Lung (tissue), 12 donors: ENCODE measurements around the gene ERGIC3. TPM values are rescaled to one million over a fixed set of nuclear protein-coding genes. Genes with fewer than 3 reads are reported as not detected.

ENCODE experiments used
- ATAC-seq: fragments of 200-7000 bp; cut with Tn5 transposase; one replicate; pipeline ENCODE4 v1.9.1; 2020; ENCODE audit warnings: moderate number of reproducible peaks; ENCODE audit not compliant: insufficient read depth, low FRiP score
- DNase-seq, 3 donors: peaks; one replicate each; pipeline ENCODE4 v3.0.0-alpha.2; 2013 to 2017
- H3K27ac ChIP-seq, 2 donors: one replicate each; pipeline ENCODE4 v1.5.1; 2013; ENCODE audit warnings: mild to moderate bottlenecking in 2 of 2, moderate library complexity in 2 of 2, control low read depth in 1 of 2, inconsistent platforms in 1 of 2, low read depth in 1 of 2, low read length in 1 of 2
- H3K27me3 ChIP-seq, 3 donors: one replicate each; pipeline ENCODE4 v1.5.1; 2013; ENCODE audit warnings: low read length in 2 of 3; ENCODE audit not compliant: control insufficient read depth in 3 of 3, insufficient read depth in 3 of 3
- H3K36me3 ChIP-seq, 4 donors: one replicate each; pipeline ENCODE4 v1.5.1; 2013; ENCODE audit warnings: low read length in 4 of 4, mild to moderate bottlenecking in 1 of 4, moderate library complexity in 1 of 4; ENCODE audit not compliant: control insufficient read depth in 4 of 4, insufficient read depth in 4 of 4
- H3K4me1 ChIP-seq, 5 donors: one replicate each; pipeline ENCODE4 v1.5.1; 2013; ENCODE audit warnings: low read length in 5 of 5, mild to moderate bottlenecking in 2 of 5, moderate library complexity in 1 of 5; ENCODE audit not compliant: control insufficient read depth in 5 of 5, insufficient read depth in 5 of 5
- H3K4me3 ChIP-seq: one replicate; pipeline ENCODE4 v1.5.1; 2013; ENCODE audit warnings: mild to moderate bottlenecking, control low read depth, moderate library complexity
- H3K9ac ChIP-seq, 2 donors: one replicate each; pipeline ENCODE4 v1.5.1; 2013; ENCODE audit warnings: low read length in 2 of 2, control low read depth in 1 of 2; ENCODE audit not compliant: insufficient read depth in 1 of 2
- H3K9me3 ChIP-seq, 4 donors: one replicate each; pipeline ENCODE4 v1.5.1; 2013; ENCODE audit warnings: low read length in 3 of 4, mild to moderate bottlenecking in 1 of 4, moderate library complexity in 1 of 4; ENCODE audit not compliant: control insufficient read depth in 4 of 4, insufficient read depth in 3 of 4
- WGBS, 2 donors: extraction: QIAGEN DNeasy Blood & Tissue Kit; methylation state at CpG; one replicate each; pipeline ENCODE4 v1.1.7; 2013; 5-methylcytosine and 5-hydroxymethylcytosine counted together
- polyA plus RNA-seq, 2 donors: library from polyadenylated mRNA; stranded (reverse); fragments of 200-250 nt; gene quantifications; one replicate each; pipeline ENCODE4 v1.2.1, GENCODE V29; 2013
- total RNA-seq, 2 donors: library from RNA; depleted of rRNA in 1 of 2; stranded (reverse); fragments of >200 nt in 1 of 2; gene quantifications; one replicate each; pipeline ENCODE4 v1.2.1, GENCODE V29; 2014 to 2021
- TF ChIP-seq, protein P1 (sequence below): IDR thresholded peaks from 2 replicates; pipeline ENCODE4 v1.5.1; 2012; ENCODE audit warnings: mild to moderate bottlenecking; ENCODE audit errors: control extremely low read depth, extremely low read depth
- donor health status: control.
- donor health status: control.
- donor health status: Bipolar disorder and iron deficiency.
- donor health status: healthy.
- donor health status: DM: yes; HTN: yes; CAD: no.

The ERGIC3 gene
- total and polyA plus RNA-seq, 4 donors, result 173 to 241 (median 212) TPM

DNA sequence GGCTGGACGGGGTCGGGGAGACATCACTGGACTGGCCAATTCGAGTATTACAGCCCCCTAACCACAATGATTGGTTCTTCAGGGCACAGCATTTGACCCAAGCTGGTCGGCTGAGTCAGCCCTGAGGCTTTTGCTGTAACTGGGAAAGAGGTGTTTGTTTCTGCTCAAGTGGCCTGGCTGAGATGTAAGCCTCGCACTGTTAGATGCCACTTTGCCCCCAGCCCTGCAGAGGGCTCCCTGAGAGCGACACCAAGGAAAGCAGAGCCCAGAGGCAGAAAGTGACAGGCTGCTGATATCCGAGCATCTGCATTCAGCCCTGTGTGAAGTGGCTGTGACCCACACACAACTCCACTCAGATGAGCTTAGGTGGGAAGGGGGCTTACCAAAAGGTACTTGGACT is 19.4 kb downstream of the ERGIC3 start:
- Histone ChIP-seq H3K27me3 (no peaks in the 10 kb centered on the region), H3K4me3 (no peak overlapping the region), H3K27ac (no peak overlapping the region), H3K36me3 (peaks cover 0 to 22% (median under 1%) of the 10 kb centered on the region in 4 donors), H3K9me3 (no peaks in the 10 kb centered on the region), H3K9ac (no peak overlapping the region), H3K4me1 (peaks cover 0 to 8% (median 0%) of the 10 kb centered on the region in 5 donors)
- TF ChIP-seq, protein P1, sequence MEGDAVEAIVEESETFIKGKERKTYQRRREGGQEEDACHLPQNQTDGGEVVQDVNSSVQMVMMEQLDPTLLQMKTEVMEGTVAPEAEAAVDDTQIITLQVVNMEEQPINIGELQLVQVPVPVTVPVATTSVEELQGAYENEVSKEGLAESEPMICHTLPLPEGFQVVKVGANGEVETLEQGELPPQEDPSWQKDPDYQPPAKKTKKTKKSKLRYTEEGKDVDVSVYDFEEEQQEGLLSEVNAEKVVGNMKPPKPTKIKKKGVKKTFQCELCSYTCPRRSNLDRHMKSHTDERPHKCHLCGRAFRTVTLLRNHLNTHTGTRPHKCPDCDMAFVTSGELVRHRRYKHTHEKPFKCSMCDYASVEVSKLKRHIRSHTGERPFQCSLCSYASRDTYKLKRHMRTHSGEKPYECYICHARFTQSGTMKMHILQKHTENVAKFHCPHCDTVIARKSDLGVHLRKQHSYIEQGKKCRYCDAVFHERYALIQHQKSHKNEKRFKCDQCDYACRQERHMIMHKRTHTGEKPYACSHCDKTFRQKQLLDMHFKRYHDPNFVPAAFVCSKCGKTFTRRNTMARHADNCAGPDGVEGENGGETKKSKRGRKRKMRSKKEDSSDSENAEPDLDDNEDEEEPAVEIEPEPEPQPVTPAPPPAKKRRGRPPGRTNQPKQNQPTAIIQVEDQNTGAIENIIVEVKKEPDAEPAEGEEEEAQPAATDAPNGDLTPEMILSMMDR, result no peak
- WGBS, 2 donors, result 25 to 27% methylated on average over 7 of the region's 7 CpGs
- DNase-seq (peak; percentile 61 to 74 (median 61)), ATAC-seq (no peak)

DNA sequence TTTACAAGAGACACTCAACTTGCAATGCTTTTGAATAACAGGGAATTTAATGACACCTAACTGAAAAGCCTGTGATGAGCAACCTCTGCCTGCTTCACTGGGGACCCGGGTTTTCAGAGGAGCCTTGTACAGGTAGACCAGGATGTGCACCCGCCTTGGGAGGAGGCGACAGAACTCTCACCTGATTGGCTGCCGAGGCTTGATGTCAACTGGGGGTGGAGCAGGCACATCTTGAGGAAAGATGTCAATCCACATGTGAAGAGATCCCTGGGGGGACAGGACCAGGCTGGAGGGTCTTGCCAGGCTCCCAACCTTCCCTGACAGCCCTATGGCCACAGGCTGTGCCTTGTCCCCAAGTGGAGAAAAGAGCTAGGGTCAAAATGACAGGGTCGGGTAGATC is 19.8 kb downstream of the ERGIC3 start:
- ATAC-seq (no peak), DNase-seq (no peak)
- H3K9me3 ChIP-seq, result no peaks in the 10 kb centered on the region
- WGBS, 2 donors, result 55 to 75% methylated on average over 5 of the region's 5 CpGs
- H3K4me1 ChIP-seq, result peaks cover 0 to 8% (median 0%) of the 10 kb centered on the region in 5 donors
- H3K27ac ChIP-seq, result no peak overlapping the region
- H3K9ac ChIP-seq, result no peak overlapping the region
- no peaks in the 10 kb centered on the region for H3K27me3 ChIP-seq
- no peak overlapping the region for H3K4me3 ChIP-seq
- TF ChIP-seq, protein P1, result no peak
- peaks cover 0 to 18% (median 0%) of the 10 kb centered on the region in 4 donors for H3K36me3 ChIP-seq

- 79 to 88% methylated on average over 8 to 10 of the region's 10 CpGs for WGBS, 2 donors
- ATAC-seq, result no peak
- peaks cover 0 to 10% (median 0%) of the 10 kb centered on the region in 4 donors for H3K36me3 ChIP-seq
- no peak overlapping the region for H3K27ac ChIP-seq
- no peaks in the 10 kb centered on the region for H3K9me3 ChIP-seq
- H3K27me3 ChIP-seq, result no peaks in the 10 kb centered on the region
- no peak overlapping the region for H3K4me3 ChIP-seq
- no peak for DNase-seq
- TF ChIP-seq, protein P1, result no peak
- peaks cover 0 to 8% (median 0%) of the 10 kb centered on the region in 5 donors for H3K4me1 ChIP-seq
- no peak overlapping the region for H3K9ac ChIP-seq
Observed at GRCh38 chr20:35562541-35563110, 20.7 kb downstream of the ERGIC3 start.

- DNase-seq (no peak), ATAC-seq (no peak)
- Histone ChIP-seq H3K36me3 (peaks cover 0 to 3% (median 0%) of the 10 kb centered on the region in 4 donors), H3K9ac (no peak overlapping the region), H3K4me3 (no peak overlapping the region), H3K27ac (no peak overlapping the region), H3K9me3 (no peaks in the 10 kb centered on the region), H3K4me1 (peaks cover 0 to 8% (median 0%) of the 10 kb centered on the region in 5 donors), H3K27me3 (no peaks in the 10 kb centered on the region)
- TF ChIP-seq, protein P1, result no peak
- 89 to 94% methylated on average over 10 of the region's 10 CpGs for WGBS, 2 donors
Observed at GRCh38 chr20:35563834-35564233, 22.0 kb downstream of the ERGIC3 start.
